Gastrocnemius medialis (tissue), 4 donors: ENCODE measurements around the gene CORO2B. TPM values are rescaled to one million over a fixed set of nuclear protein-coding genes. Genes with fewer than 3 reads are reported as not detected.

Experiments
- ATAC-seq, 2 donors: fragments of 150-250 bp; one replicate each; pipeline ENCODE4 v1.9.1; 2016
- DNase-seq, 2 donors: peaks; one replicate each; pipeline ENCODE4 v3.0.0-alpha.2; 2019
- H3K27ac ChIP-seq, 4 donors: fragments of 200-600 bp; sonication (generic); 1 replicate in 1 of 4; 2 replicates in 3 of 4; pipeline ENCODE4 v1.5.1; 2016 to 2018; ENCODE audit warnings: mild to moderate bottlenecking in 2 of 4, moderate library complexity in 1 of 4
- H3K27me3 ChIP-seq, 3 donors: fragments of 200-600 bp; sonication (generic) in 2 of 3; 1 replicate in 1 of 3; 2 replicates in 2 of 3; pipeline versions ENCODE4 v1.5.1 to v1.6.0; 2016 to 2019; ENCODE audit warnings: mild to moderate bottlenecking in 1 of 3, moderate library complexity in 1 of 3
- H3K36me3 ChIP-seq, 2 donors: fragments of 200-600 bp; sonication (generic) in 1 of 2; one replicate each; pipeline ENCODE4 v1.5.1; 2017 to 2018
- H3K4me1 ChIP-seq, 2 donors: fragments of 200-600 bp; sonication (generic) in 1 of 2; one replicate each; pipeline ENCODE4 v1.5.1; 2016 to 2017; ENCODE audit warnings: mild to moderate bottlenecking in 2 of 2
- H3K4me3 ChIP-seq, 4 donors: fragments of 200-600 bp; sonication (generic) in 3 of 4; 1 replicate in 1 of 4; 2 replicates in 3 of 4; pipeline ENCODE4 v1.5.1; 2016 to 2019; ENCODE audit warnings: mild to moderate bottlenecking in 2 of 4
- H3K9me3 ChIP-seq, 3 donors: fragments of 200-600 bp; sonication (generic) in 2 of 3; 1 replicate in 1 of 3; 2 replicates in 2 of 3; pipeline ENCODE4 v1.5.1; 2016 to 2019
- CTCF ChIP-seq, 5 experiments: fragments of 450-650 bp in 3 of 5; fragments of 200-600 bp in 2 of 5; sonication (generic) in 2 of 5; IDR thresholded peaks in 4 of 5; conservative IDR thresholded peaks in 1 of 5; 1 replicate in 4 of 5; 2 replicates in 1 of 5; pipeline ENCODE4 v1.5.1; 2016 to 2019; ENCODE audit warnings: antibody characterized with exemption in 5 of 5, mild to moderate bottlenecking in 3 of 5, moderate library complexity in 3 of 5
- POLR2A ChIP-seq, 2 donors: fragments of 450-650 bp; IDR thresholded peaks; one replicate each; pipeline ENCODE4 v1.6.1; 2017; ENCODE audit warnings: antibody characterized with exemption in 2 of 2, mild to moderate bottlenecking in 2 of 2, moderate library complexity in 2 of 2
- in situ Hi-C, 4 donors: fragments of 200-750 bp; cut with MboI; loops; one replicate each; pipeline versions ENCODE4 v1.15.0 to v1.8.0; 2017; ENCODE audit warnings: low sequenced_read_pairs in 4 of 4
- intact Hi-C: fragments of 100-400 bp; cut with DNase I; formaldehyde crosslinking; loops from one replicate; pipeline ENCODE4 v1.15.1; 2023; ENCODE audit warnings: low total_unique reads
- total RNA-seq, 4 donors: library from RNA; depleted of rRNA; stranded (reverse); fragments of >200 nt; gene quantifications; one replicate each; pipeline versions ENCODE4 v1.1.0 to v1.2.3, GENCODE V29; 2016

Gene CORO2B
- total RNA-seq, 4 donors from 2014 or later = 1.5 to 2.2 (median 1.8) TPM

- TF ChIP-seq CTCF (IDR thresholded peaks at IDR 0.05 in 4 of 5, conservative IDR thresholded peaks at IDR 0.05 in 1 of 5) = no peak
- no peak for TF ChIP-seq POLR2A (IDR thresholded peaks at IDR 0.05)
- in situ Hi-C loops (no loop called here), intact Hi-C loops (no loop called here)
- no peaks in the 10 kb centered on the region for H3K27me3 ChIP-seq
- H3K4me3 ChIP-seq = no peak overlapping the region
- H3K27ac ChIP-seq = no peak overlapping the region
- DNase-seq (no peak), ATAC-seq (no peak)
- peaks cover 0 to 8% of the 10 kb centered on the region in 2 donors for H3K4me1 ChIP-seq
- H3K36me3 ChIP-seq = no peaks in the 10 kb centered on the region
- H3K9me3 ChIP-seq = no peaks in the 10 kb centered on the region
These were observed 128.1 kb downstream of the CORO2B start for GRCh38 chr15:68706931-68707330.

- Histone ChIP-seq H3K27ac (no peak overlapping the region), H3K36me3 (no peaks in the 10 kb centered on the region), H3K27me3 (no peaks in the 10 kb centered on the region), H3K4me3 (no peak overlapping the region), H3K9me3 (no peaks in the 10 kb centered on the region), H3K4me1 (peaks cover 0 to 8% of the 10 kb centered on the region in 2 donors)
- intact Hi-C loops = no loop called here
- TF ChIP-seq POLR2A (IDR thresholded peaks at IDR 0.05) (no peak), CTCF (IDR thresholded peaks at IDR 0.05 in 4 of 5, conservative IDR thresholded peaks at IDR 0.05 in 1 of 5) (no peak)
- DNase-seq = no peak
- in situ Hi-C loops = no loop called here
- no peak for ATAC-seq
These were observed 128.6 kb downstream of the CORO2B start for GRCh38 chr15:68707386-68707785.

- Histone ChIP-seq H3K4me3 (no peak overlapping the region), H3K27ac (no peak overlapping the region), H3K9me3 (no peaks in the 10 kb centered on the region), H3K4me1 (peaks cover 0 to 3% of the 10 kb centered on the region in 2 donors), H3K27me3 (no peaks in the 10 kb centered on the region), H3K36me3 (no peaks in the 10 kb centered on the region)
- DNase-seq (no peak), ATAC-seq (no peak)
- in situ Hi-C loops (no loop called here), intact Hi-C loops (no loop called here)
- TF ChIP-seq POLR2A (IDR thresholded peaks at IDR 0.05) (no peak), CTCF (IDR thresholded peaks at IDR 0.05 in 4 of 5, conservative IDR thresholded peaks at IDR 0.05 in 1 of 5) (no peak)
These were observed 131.1 kb downstream of the CORO2B start for GRCh38 chr15:68709876-68710275.

GRCh38 chr15:68710536-68710935 is 131.7 kb downstream of the CORO2B start:
- H3K27ac ChIP-seq = no peak overlapping the region
- no peaks in the 10 kb centered on the region for H3K4me1 ChIP-seq
- H3K36me3 ChIP-seq = no peaks in the 10 kb centered on the region
- ATAC-seq (no peak), DNase-seq (no peak)
- H3K9me3 ChIP-seq = no peaks in the 10 kb centered on the region
- in situ Hi-C loops (no loop called here), intact Hi-C loops (no loop called here)
- no peak overlapping the region for H3K4me3 ChIP-seq
- TF ChIP-seq POLR2A (IDR thresholded peaks at IDR 0.05) (no peak), CTCF (IDR thresholded peaks at IDR 0.05 in 4 of 5, conservative IDR thresholded peaks at IDR 0.05 in 1 of 5) (no peak)
- H3K27me3 ChIP-seq = no peaks in the 10 kb centered on the region

- H3K27ac ChIP-seq = no peak overlapping the region
- H3K4me1 ChIP-seq = no peaks in the 10 kb centered on the region
- no peak for ATAC-seq
- intact Hi-C loops = no loop called here
- in situ Hi-C loops = no loop called here
- TF ChIP-seq CTCF (IDR thresholded peaks at IDR 0.05 in 4 of 5, conservative IDR thresholded peaks at IDR 0.05 in 1 of 5) = no peak
- TF ChIP-seq POLR2A (IDR thresholded peaks at IDR 0.05) = no peak
- H3K4me3 ChIP-seq = no peak overlapping the region
- no peaks in the 10 kb centered on the region for H3K9me3 ChIP-seq
- DNase-seq = no peak
- no peaks in the 10 kb centered on the region for H3K36me3 ChIP-seq
- H3K27me3 ChIP-seq = no peaks in the 10 kb centered on the region
These were observed 132.6 kb downstream of the CORO2B start for GRCh38 chr15:68711406-68711805.
